Measurements from ENCODE around the gene MED13.

- TF ChIP-seq REST (IDR thresholded peaks at IDR 0.05; ENCODE audit: insufficient replicate concordance, low read depth) (no peak), CTCF (IDR thresholded peaks at IDR 0.05; ENCODE audit: insufficient read depth, low read length) (no peak)
Measured at GRCh38 chr17:61904094-61904710, 160.9 kb downstream of the MED13 start.

All from HL-60 (cell line).